ENCODE data around the gene SEC62.

GRCh38 chr3:169939751-169940150 is 26.9 kb upstream of the SEC62 start:
- no peak for TF ChIP-seq CTCF (IDR thresholded peaks at IDR 0.05; ENCODE audit: low read depth, low read length)
- no peak for TF ChIP-seq POLR2A (IDR thresholded peaks at IDR 0.05; ENCODE audit: extremely low read depth, insufficient read length)
- TF ChIP-seq MAX (IDR thresholded peaks at IDR 0.05; ENCODE audit: low read depth, low read length), result no peak
- no peak for TF ChIP-seq MYC (IDR thresholded peaks at IDR 0.05; ENCODE audit: low read depth, low read length)

All from NB4 (cell line).